Measurements from ENCODE around the gene HEXA. TPM values are rescaled to one million over a fixed set of nuclear protein-coding genes. Genes with fewer than 3 reads are reported as not detected.

Gene HEXA
- total and polyA plus RNA-seq, 2 donors (not counting 1 experiment from before 2014, with no cell fraction given): 151 to 182 TPM

DNA sequence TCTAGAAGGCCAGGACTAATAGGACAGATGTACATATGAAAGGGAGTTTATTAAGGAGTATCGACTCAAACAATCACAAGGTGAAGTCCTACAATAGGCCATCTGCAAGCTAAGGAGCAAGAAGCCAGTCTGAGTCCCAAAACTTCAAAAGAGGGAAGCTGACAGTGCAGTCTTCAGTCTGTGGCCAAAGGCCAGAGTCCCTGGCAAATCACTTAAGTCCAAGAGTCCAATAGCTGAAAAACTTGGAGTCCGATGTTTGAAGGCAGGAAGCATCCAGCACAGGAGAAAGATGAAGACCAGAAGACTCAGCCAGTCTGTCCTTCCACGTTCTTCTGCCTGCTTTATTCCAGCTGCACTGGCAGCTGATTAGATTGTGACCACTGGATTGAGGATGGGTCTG lies 44.8 kb downstream of the HEXA start:
- no peak overlapping the region for H3K4me2 ChIP-seq (replicated peaks; ENCODE audit: low read depth, low read length, poor library complexity, severe bottlenecking)
- H3K27me3 ChIP-seq (replicated peaks in 1 of 4; ENCODE audit: control extremely low read depth in 1 of 4, control insufficient read depth in 3 of 4, insufficient read depth in 4 of 4, low read length in 3 of 4): no peaks in the 10 kb centered on the region
- H3K4me1 ChIP-seq (ENCODE audit: control insufficient read depth in 2 of 2, insufficient read depth in 2 of 2, low read length in 2 of 2): no peaks in the 10 kb centered on the region
- H3K36me3 ChIP-seq (replicated peaks in 1 of 2; ENCODE audit: control extremely low read depth in 1 of 2, control insufficient read depth in 1 of 2, extremely low read depth in 1 of 2, insufficient read depth in 2 of 2, low read length in 1 of 2): peaks cover 0 to 8% of the 10 kb centered on the region in 2 experiments
- no peaks in the 10 kb centered on the region for H3K9me3 Mint-ChIP-seq (ENCODE audit: insufficient read depth)
- 100% methylated on average over 3 of the region's 3 CpGs for WGBS (ENCODE audit: insufficient coverage)
- ATAC-seq (ENCODE audit: low read depth): no peak
- no peak overlapping the region for H2AFZ ChIP-seq (ENCODE audit: insufficient read depth, low read depth, low read length, poor library complexity, severe bottlenecking)
- no peak overlapping the region for H3K9ac ChIP-seq (ENCODE audit: low read length)
- no peaks in the 10 kb centered on the region for H3K4me1 Mint-ChIP-seq
- no peak overlapping the region for H3K4me3 ChIP-seq (ENCODE audit: control extremely low read depth in 1 of 5, extremely low read depth in 1 of 5, insufficient read depth in 1 of 5, low read depth in 2 of 5, low read length in 4 of 5)
- H3K27ac Mint-ChIP-seq: no peak overlapping the region
- intact Hi-C loops (cut with micrococcal nuclease): no loop called here
- POLR2A ChIA-PET: no interaction called here
- H4K20me1 ChIP-seq (ENCODE audit: control insufficient read depth, insufficient read depth, low read length, poor library complexity, severe bottlenecking): no peaks in the 10 kb centered on the region
- DNase-seq: no peak
- no peak overlapping the region for H3K27ac ChIP-seq (ENCODE audit: low read length in 2 of 2)
- H3K27me3 Mint-ChIP-seq: no peaks in the 10 kb centered on the region
- no peaks in the 10 kb centered on the region for H3K9me3 ChIP-seq (ENCODE audit: control extremely low read depth in 1 of 3, control insufficient read depth in 2 of 3, insufficient read depth in 1 of 3, low read length in 2 of 3)
- H3K79me2 ChIP-seq (ENCODE audit: control insufficient read depth, insufficient read depth, low read length): no peaks in the 10 kb centered on the region
- CTCF ChIA-PET: interaction anchor here (0.5 to 3.5 kb wide), 3 partner anchors 18 to 341 kb away, joined by 3 to 11 read pairs (median 4); no protein-coding TSS in a partner anchor
- no peak for TF ChIP-seq EZH2 (IDR thresholded peaks at IDR 0.05; ENCODE audit: borderline replicate concordance, insufficient read depth, low read depth, low read length, poor library complexity, severe bottlenecking)
- TF ChIP-seq, protein P1, sequence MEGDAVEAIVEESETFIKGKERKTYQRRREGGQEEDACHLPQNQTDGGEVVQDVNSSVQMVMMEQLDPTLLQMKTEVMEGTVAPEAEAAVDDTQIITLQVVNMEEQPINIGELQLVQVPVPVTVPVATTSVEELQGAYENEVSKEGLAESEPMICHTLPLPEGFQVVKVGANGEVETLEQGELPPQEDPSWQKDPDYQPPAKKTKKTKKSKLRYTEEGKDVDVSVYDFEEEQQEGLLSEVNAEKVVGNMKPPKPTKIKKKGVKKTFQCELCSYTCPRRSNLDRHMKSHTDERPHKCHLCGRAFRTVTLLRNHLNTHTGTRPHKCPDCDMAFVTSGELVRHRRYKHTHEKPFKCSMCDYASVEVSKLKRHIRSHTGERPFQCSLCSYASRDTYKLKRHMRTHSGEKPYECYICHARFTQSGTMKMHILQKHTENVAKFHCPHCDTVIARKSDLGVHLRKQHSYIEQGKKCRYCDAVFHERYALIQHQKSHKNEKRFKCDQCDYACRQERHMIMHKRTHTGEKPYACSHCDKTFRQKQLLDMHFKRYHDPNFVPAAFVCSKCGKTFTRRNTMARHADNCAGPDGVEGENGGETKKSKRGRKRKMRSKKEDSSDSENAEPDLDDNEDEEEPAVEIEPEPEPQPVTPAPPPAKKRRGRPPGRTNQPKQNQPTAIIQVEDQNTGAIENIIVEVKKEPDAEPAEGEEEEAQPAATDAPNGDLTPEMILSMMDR (IDR thresholded peaks at IDR 0.05): no peak
- H3K4me3 Mint-ChIP-seq: no peak overlapping the region

- DNase-seq: no peak
- no peak overlapping the region for H2AFZ ChIP-seq (ENCODE audit: insufficient read depth, low read depth, low read length, poor library complexity, severe bottlenecking)
- ATAC-seq (ENCODE audit: low read depth): no peak
- no peaks in the 10 kb centered on the region for H4K20me1 ChIP-seq (ENCODE audit: control insufficient read depth, insufficient read depth, low read length, poor library complexity, severe bottlenecking)
- no peak overlapping the region for H3K27ac ChIP-seq (ENCODE audit: low read length in 2 of 2)
- peaks cover 10 to 19% of the 10 kb centered on the region in 2 donors for H3K4me1 ChIP-seq (ENCODE audit: control insufficient read depth in 2 of 2, insufficient read depth in 2 of 2, low read length in 2 of 2)
- peaks cover 0 to 2% (median 2%) of the 10 kb centered on the region in 3 donors for H3K9me3 ChIP-seq (ENCODE audit: control extremely low read depth in 1 of 3, control insufficient read depth in 2 of 3, insufficient read depth in 1 of 3, low read length in 2 of 3)
- H3K4me3 Mint-ChIP-seq: no peak overlapping the region
- no peaks in the 10 kb centered on the region for H3K27me3 ChIP-seq (replicated peaks in 1 of 4; ENCODE audit: control extremely low read depth in 1 of 4, control insufficient read depth in 3 of 4, insufficient read depth in 4 of 4, low read length in 3 of 4)
- no peak overlapping the region for H3K4me2 ChIP-seq (replicated peaks; ENCODE audit: low read depth, low read length, poor library complexity, severe bottlenecking)
- TF ChIP-seq, protein P1 (IDR thresholded peaks at IDR 0.05): no peak
- TF ChIP-seq EZH2 (IDR thresholded peaks at IDR 0.05; ENCODE audit: borderline replicate concordance, insufficient read depth, low read depth, low read length, poor library complexity, severe bottlenecking): no peak
- intact Hi-C loops (cut with micrococcal nuclease): loop anchor here (5.0 kb wide), 2 partner anchors 96 to 149 kb away; partner anchors contain the start of gene ARIH1
- H3K27ac Mint-ChIP-seq: no peak overlapping the region
- H3K4me3 ChIP-seq (ENCODE audit: control extremely low read depth in 1 of 5, extremely low read depth in 1 of 5, insufficient read depth in 1 of 5, low read depth in 2 of 5, low read length in 4 of 5): no peak overlapping the region
- POLR2A ChIA-PET: no interaction called here
- no peaks in the 10 kb centered on the region for H3K27me3 Mint-ChIP-seq
- no peak overlapping the region for H3K9ac ChIP-seq (ENCODE audit: low read length)
- no CpG with 5 or more reads among the region's 1 CpG for WGBS (ENCODE audit: insufficient coverage)
- H3K36me3 ChIP-seq (replicated peaks in 1 of 2; ENCODE audit: control extremely low read depth in 1 of 2, control insufficient read depth in 1 of 2, extremely low read depth in 1 of 2, insufficient read depth in 2 of 2, low read length in 1 of 2): peaks cover 0 to 4% of the 10 kb centered on the region in 2 experiments
- CTCF ChIA-PET: interaction anchor here (1.7 kb wide), 1 partner anchor 11 kb away, joined by 8 read pairs; no protein-coding TSS in a partner anchor
- H3K9me3 Mint-ChIP-seq (ENCODE audit: insufficient read depth): peaks cover 2% of the 10 kb centered on the region
- H3K79me2 ChIP-seq (ENCODE audit: control insufficient read depth, insufficient read depth, low read length): no peaks in the 10 kb centered on the region
- peaks cover 19% of the 10 kb centered on the region for H3K4me1 Mint-ChIP-seq
Measured at GRCh38 chr15:72323752-72324151, 52.1 kb downstream of the HEXA start.
